ENCODE results near the gene FKBP4. TPM values are rescaled to one million over a fixed set of nuclear protein-coding genes. Genes with fewer than 3 reads are reported as not detected.

FKBP4 gene
- total and polyA plus RNA-seq, 8 donors: 25.3 to 57.2 (median 44.5) TPM

- TF ChIP-seq POLR2A (IDR thresholded peaks at IDR 0.05) (no peak), POLR2AphosphoS5 (IDR thresholded peaks at IDR 0.05) (no peak), CTCF (IDR thresholded peaks at IDR 0.05) (no peak), EP300 (IDR thresholded peaks at IDR 0.05) (no peak)
- WGBS, 5 donors: 70 to 82% (median 78%) methylated on average over 6 of the region's 6 CpGs
- intact Hi-C loops (cut with DNase I; ENCODE audit: low total_unique reads): no loop called here
- no peak overlapping the region for H3K27ac ChIP-seq
- peaks cover 0 to 47% (median 46%) of the 10 kb centered on the region in 4 donors for H3K36me3 ChIP-seq
- H3K4me1 ChIP-seq: peaks cover 9 to 19% (median 12%) of the 10 kb centered on the region in 4 donors
- H3K4me3 ChIP-seq: no peak overlapping the region
- DNase-seq: no peak
- peaks cover 0 to 6% (median 0%) of the 10 kb centered on the region in 3 donors for H3K27me3 ChIP-seq
- no peaks in the 10 kb centered on the region for H3K9me3 ChIP-seq
These were observed 37.9 kb downstream of the FKBP4 start for GRCh38 chr12:2832550-2833127.

GRCh38 chr12:2833327-2833726 lies 38.6 kb downstream of the FKBP4 start:
- no peak for DNase-seq
- no peak overlapping the region for H3K4me3 ChIP-seq
- H3K36me3 ChIP-seq: peaks cover 0 to 47% (median 44%) of the 10 kb centered on the region in 4 donors
- WGBS, 5 donors: 42 to 66% (median 60%) methylated on average over 5 of the region's 5 CpGs
- TF ChIP-seq POLR2AphosphoS5 (IDR thresholded peaks at IDR 0.05) (no peak), CTCF (IDR thresholded peaks at IDR 0.05) (no peak), POLR2A (IDR thresholded peaks at IDR 0.05) (no peak), EP300 (IDR thresholded peaks at IDR 0.05) (no peak)
- intact Hi-C loops (cut with DNase I; ENCODE audit: low total_unique reads): no loop called here
- H3K27me3 ChIP-seq: peaks cover 0 to 6% (median 0%) of the 10 kb centered on the region in 3 donors
- peaks cover 9 to 19% (median 12%) of the 10 kb centered on the region in 4 donors for H3K4me1 ChIP-seq
- H3K9me3 ChIP-seq: no peaks in the 10 kb centered on the region
- H3K27ac ChIP-seq: no peak overlapping the region

GRCh38 chr12:2833810-2834209 lies 39.0 kb downstream of the FKBP4 start:
- Histone ChIP-seq H3K27ac (no peak overlapping the region), H3K36me3 (peaks cover 0 to 45% (median 43%) of the 10 kb centered on the region in 4 donors), H3K4me1 (peaks cover 9 to 19% (median 12%) of the 10 kb centered on the region in 4 donors), H3K27me3 (peaks cover 0 to 6% (median 0%) of the 10 kb centered on the region in 3 donors), H3K4me3 (peak overlapping the region in 1 of 4 donors; percentile 25), H3K9me3 (no peaks in the 10 kb centered on the region)
- intact Hi-C loops (cut with DNase I; ENCODE audit: low total_unique reads): no loop called here
- TF ChIP-seq POLR2A (IDR thresholded peaks at IDR 0.05) (no peak), POLR2AphosphoS5 (IDR thresholded peaks at IDR 0.05) (no peak), CTCF (IDR thresholded peaks at IDR 0.05) (no peak), EP300 (IDR thresholded peaks at IDR 0.05) (no peak)
- peak in 1 of 2 donors; percentile 56 for DNase-seq
- WGBS, 5 donors: 72 to 85% (median 79%) methylated on average over 9 of the region's 9 CpGs

GRCh38 chr12:2834581-2835491 lies 40.1 kb downstream of the FKBP4 start, which contains the start of gene NRIP2:
Gene NRIP2, minus strand, starts transcription at chr12:2835035. Its CDS starts 52 bp downstream, at chr12:2834983.
- Histone ChIP-seq H3K4me1 (peaks cover 9 to 19% (median 12%) of the 10 kb centered on the region in 4 donors), H3K4me3 (peak within 1 kb of the TSS; percentile 12 to 28 (median 22)), H3K27me3 (peaks cover 0 to 6% (median 0%) of the 10 kb centered on the region in 3 donors), H3K9me3 (no peaks in the 10 kb centered on the region), H3K27ac (peak within 1 kb of the TSS in 2 of 5 donors; percentile 8 to 26), H3K36me3 (peaks cover 0 to 43% (median 36%) of the 10 kb centered on the region in 4 donors)
- WGBS, 5 donors: 9 to 18% (median 13%) methylated on average over 28 to 32 of the region's 32 CpGs
- TF ChIP-seq CTCF (IDR thresholded peaks at IDR 0.05): no peak
- TF ChIP-seq POLR2AphosphoS5 (IDR thresholded peaks at IDR 0.05): no peak
- TF ChIP-seq EP300 (IDR thresholded peaks at IDR 0.05): no peak
- no peak for TF ChIP-seq POLR2A (IDR thresholded peaks at IDR 0.05)
- DNase-seq: peak in 1 of 2 donors; percentile 91
- intact Hi-C loops (cut with DNase I; ENCODE audit: low total_unique reads): no loop called here

All from stomach (tissue), 9 donors.